Inflammatory macrophage treated with lipopolysaccharide for 4 hours (primary cell): ENCODE data around the gene CDC42.

ENCODE experiments used
- DNase-seq: peaks from one replicate; pipeline ENCODE4 v3.0.0-alpha.2; 2020

CDC42 gene

DNA sequence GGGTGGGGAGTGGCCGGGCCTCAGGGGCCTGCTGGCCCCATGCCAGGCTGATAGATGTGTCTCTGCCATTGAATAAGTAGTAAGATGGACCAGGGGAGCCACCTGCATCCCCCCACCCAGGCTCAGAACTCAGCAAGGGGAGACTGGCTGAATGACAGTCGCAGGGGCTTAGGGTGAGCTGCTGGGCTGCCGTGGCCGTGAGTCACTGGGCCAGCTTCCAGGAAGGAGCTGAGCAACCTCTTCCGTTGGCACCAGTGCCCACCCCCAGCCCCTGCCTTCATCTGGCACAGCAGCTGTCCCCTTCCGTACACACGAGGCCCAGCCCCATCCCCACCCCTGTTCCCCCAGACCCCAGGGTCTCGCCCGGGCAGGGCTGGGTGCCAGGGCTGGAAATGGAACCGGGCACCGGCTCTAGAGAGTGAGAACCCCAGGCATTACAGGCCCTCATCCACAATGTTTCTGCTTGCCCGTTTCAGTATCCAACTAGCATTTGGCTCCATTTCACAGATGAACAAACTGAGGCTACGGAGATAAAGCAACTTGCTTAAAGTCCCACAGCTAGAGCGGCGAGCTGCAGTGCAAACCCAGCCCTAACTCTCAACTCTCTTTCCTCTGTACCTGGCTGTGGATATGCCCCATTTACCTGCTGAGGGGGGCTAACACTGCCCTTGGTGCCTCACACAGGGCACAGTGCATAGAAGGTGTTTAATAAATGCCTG is 80.2 kb downstream of the CDC42 start:
- no peak for DNase-seq

DNA sequence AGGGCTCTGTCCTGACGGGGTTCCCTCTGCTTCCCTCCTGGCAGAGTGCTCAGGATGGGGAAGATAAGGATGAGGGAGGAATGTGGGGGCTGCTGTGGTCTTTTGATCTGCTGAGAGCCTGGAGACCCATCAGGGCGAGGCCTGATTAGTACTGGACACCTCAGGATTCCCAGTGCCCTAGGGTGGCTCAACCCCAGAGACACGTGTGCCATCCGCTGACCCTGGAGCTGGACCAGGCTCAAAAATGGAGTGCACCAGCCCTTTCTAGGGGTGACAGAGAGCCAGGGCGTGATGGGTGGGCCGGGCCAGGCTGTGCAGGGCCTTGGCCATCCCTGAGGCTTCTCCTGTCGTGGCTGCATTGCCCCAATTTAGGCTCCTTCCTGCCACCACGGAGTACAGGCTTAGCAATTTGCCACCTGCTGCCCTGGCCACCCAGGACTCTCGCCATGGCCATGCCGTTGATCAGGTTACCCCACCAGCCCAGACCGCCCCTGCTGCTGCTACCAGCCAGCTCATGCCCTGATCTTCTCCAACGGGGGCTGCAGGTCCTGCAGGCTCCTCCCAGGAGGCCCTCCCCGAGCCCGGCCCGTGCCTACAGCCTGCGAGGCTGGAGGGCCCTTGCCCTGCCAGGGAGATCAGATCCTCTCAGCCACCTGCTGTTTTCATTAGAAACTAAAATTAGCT is 80.9 kb downstream of the CDC42 start:
- DNase-seq, result no peak

DNA sequence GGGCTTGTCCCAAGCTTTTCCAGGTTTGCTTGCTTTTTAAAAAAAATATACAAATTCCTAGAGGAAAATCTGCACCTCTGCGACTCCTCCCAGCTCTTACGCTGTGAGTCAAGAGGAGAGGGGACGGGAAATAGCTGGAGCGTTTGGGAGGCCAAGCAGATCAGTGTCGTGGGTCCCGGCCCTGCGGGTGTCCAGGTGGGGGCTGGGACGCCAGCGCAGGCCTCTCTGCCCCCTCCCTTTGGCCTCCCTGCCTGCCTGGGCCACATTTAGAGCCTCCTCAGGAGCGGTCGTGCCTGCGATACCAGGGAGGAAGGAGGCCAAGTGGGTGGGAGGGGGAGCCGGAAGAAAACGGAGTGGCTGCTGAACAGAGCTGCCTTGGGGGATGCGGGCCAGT is 81.4 kb downstream of the CDC42 start:
- no peak for DNase-seq

DNA sequence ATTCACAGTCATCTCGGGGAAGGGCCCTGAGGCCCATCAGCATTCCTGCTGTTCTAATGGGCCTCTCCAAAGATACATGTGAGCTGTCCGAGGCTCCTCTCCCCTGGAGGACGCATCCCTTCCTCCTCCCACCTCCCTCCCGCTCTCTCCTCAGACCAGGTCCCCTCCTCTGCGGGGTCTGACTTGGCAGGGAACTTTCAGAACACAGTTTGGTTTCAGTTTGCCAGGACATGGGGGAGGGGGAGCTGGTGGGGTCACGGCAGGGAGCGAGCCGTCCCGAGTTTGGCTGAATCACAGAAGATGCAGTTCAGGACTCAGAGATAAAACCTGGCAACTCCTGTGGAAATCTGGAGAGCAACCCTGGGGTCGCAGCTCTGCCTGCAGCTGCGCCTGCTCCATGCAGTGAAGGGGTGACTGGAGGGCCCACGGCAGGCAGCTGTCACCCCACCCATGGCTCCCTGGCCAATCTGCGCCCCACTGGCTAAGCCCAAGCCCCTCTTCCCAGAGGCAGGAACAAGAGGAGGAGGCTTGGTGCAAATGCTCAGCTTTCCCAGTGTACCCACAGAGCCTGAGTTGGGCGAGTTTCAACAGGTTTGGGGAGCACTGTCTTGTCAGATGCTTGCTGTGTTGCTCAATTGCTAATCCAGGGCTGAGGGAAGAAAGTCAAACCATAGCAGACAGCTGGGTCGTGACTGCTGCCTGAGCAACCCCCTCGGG is 84.7 kb downstream of the CDC42 start:
- no peak for DNase-seq

DNA sequence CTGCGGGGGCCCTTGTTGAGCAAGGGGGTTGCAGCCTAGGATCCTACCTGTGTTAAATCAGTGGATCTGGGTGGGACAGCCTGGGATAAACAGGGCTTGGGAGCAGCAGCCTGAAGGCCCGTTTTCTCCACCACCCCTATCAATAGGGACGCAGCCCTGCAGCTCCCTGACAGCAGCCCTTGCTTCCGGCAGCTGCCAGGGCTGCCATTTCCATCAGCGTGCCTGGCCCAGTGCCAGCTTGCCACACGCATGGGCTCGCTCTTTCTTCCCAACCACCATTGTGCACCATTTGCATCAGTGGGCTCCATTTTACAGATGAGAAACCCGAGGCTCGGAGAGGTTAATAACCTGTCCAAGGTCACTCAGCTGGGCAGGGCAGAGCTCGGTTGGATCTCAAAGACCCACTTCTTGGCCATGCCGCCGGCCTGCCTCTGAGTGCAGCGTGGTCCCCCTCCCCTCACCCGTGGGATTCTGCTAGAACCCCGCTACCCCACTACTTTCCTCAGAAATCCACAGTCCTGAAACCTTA is 86.6 kb downstream of the CDC42 start:
- no peak for DNase-seq

DNA sequence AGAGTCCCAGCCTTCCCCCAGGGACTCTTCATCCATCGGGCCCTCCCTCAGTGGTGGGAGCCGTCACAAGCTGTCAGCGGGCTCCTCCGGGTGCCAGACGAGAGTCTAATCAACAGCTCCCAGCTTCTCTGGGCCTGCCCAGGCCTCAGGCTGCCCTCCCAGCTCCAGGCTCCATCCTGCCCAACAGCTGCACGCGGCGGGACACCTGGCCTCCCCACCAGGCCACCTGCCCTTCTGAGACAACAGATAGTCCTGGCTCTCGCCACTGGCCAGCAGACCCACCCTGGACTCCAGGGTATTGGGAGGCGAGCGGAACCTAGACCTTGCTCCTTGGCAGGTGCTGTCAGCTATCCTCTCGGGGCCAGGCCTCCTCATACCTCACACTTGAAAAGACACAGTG is 87.3 kb downstream of the CDC42 start:
- no peak for DNase-seq
